PC-9 (cell line): ENCODE measurements around the gene AMH.

ENCODE experiments used
- CTCF ChIP-seq: fragments of 200-600 bp; sonication (generic); conservative IDR thresholded peaks from 2 replicates; pipeline ENCODE4 v1.6.1; 2017; ENCODE audit warnings: mixed run types, antibody characterized with exemption, mild to moderate bottlenecking, moderate library complexity
- EZH2 ChIP-seq: fragments of 200-600 bp; sonication (generic); IDR thresholded peaks from 2 replicates; pipeline ENCODE4 v1.8.0; 2017; ENCODE audit warnings: antibody characterized with exemption, low read depth

GRCh38 chr19:2276429-2276986 lies 27.4 kb downstream of the AMH start:
- TF ChIP-seq CTCF (no peak), EZH2 (no peak)
